ENCODE measurements around the gene MBNL2.

The MBNL2 gene

GRCh38 chr13:97212601-97213040 lies 9.5 kb upstream of the MBNL2 start:
- no peak for TF ChIP-seq CREB1 (IDR thresholded peaks at IDR 0.05; ENCODE audit: low read depth)
- TF ChIP-seq RAD21 (IDR thresholded peaks at IDR 0.05; ENCODE audit: low read depth) = peak; percentile 84

GRCh38 chr13:97214921-97215320 lies 7.2 kb upstream of the MBNL2 start:
- TF ChIP-seq YY1 (IDR thresholded peaks at IDR 0.05; ENCODE audit: low read depth) = no peak
- TF ChIP-seq EP300 (IDR thresholded peaks at IDR 0.05; ENCODE audit: borderline replicate concordance) = no peak
- no peak for TF ChIP-seq TEAD4 (IDR thresholded peaks at IDR 0.05)
- TF ChIP-seq RAD21 (IDR thresholded peaks at IDR 0.05; ENCODE audit: low read depth) = no peak
- no peak for TF ChIP-seq USF1 (IDR thresholded peaks at IDR 0.05)
- TF ChIP-seq ZBTB7A (IDR thresholded peaks at IDR 0.05; ENCODE audit: low read depth) = no peak

- TF ChIP-seq TCF12 (IDR thresholded peaks at IDR 0.05; ENCODE audit: low read depth) (no peak), NFIC (IDR thresholded peaks at IDR 0.05) (no peak), EGR1 (IDR thresholded peaks at IDR 0.05) (no peak), CEBPB (IDR thresholded peaks at IDR 0.05) (no peak), CREB1 (IDR thresholded peaks at IDR 0.05; ENCODE audit: low read depth) (no peak), RAD21 (IDR thresholded peaks at IDR 0.05; ENCODE audit: low read depth) (no peak), USF1 (IDR thresholded peaks at IDR 0.05) (no peak), FOXM1 (IDR thresholded peaks at IDR 0.05; ENCODE audit: borderline replicate concordance, low read depth) (no peak), ZBTB7A (IDR thresholded peaks at IDR 0.05; ENCODE audit: low read depth) (no peak), MAX (IDR thresholded peaks at IDR 0.05) (no peak), REST (IDR thresholded peaks at IDR 0.05; ENCODE audit: low read depth) (no peak), TEAD4 (IDR thresholded peaks at IDR 0.05) (no peak), TAF1 (IDR thresholded peaks at IDR 0.05; ENCODE audit: low read depth) (no peak), EP300 (IDR thresholded peaks at IDR 0.05; ENCODE audit: borderline replicate concordance) (no peak), YY1 (IDR thresholded peaks at IDR 0.05; ENCODE audit: low read depth) (no peak)
Observed at GRCh38 chr13:97215325-97215724, 6.8 kb upstream of the MBNL2 start.

- no peak for TF ChIP-seq ZBTB7A (IDR thresholded peaks at IDR 0.05; ENCODE audit: low read depth)
Observed at GRCh38 chr13:97219226-97219625, 2.9 kb upstream of the MBNL2 start.

- TF ChIP-seq FOXM1 (IDR thresholded peaks at IDR 0.05; ENCODE audit: borderline replicate concordance, low read depth) (no peak), TCF12 (IDR thresholded peaks at IDR 0.05; ENCODE audit: low read depth) (no peak), RAD21 (IDR thresholded peaks at IDR 0.05; ENCODE audit: low read depth) (no peak), EP300 (IDR thresholded peaks at IDR 0.05; ENCODE audit: borderline replicate concordance) (no peak), EGR1 (IDR thresholded peaks at IDR 0.05) (no peak), TEAD4 (IDR thresholded peaks at IDR 0.05) (no peak), YY1 (IDR thresholded peaks at IDR 0.05; ENCODE audit: low read depth) (no peak), ZBTB7A (IDR thresholded peaks at IDR 0.05; ENCODE audit: low read depth) (no peak), NFIC (IDR thresholded peaks at IDR 0.05) (no peak), REST (IDR thresholded peaks at IDR 0.05; ENCODE audit: low read depth) (no peak)
Observed at GRCh38 chr13:97220151-97220900, 1.8 kb upstream of the MBNL2 start.

GRCh38 chr13:97221046-97221445 lies 1.1 kb upstream of the MBNL2 start:
- TF ChIP-seq ZBTB7A (IDR thresholded peaks at IDR 0.05; ENCODE audit: low read depth) (no peak), NFIC (IDR thresholded peaks at IDR 0.05) (no peak), TEAD4 (IDR thresholded peaks at IDR 0.05) (no peak), FOXM1 (IDR thresholded peaks at IDR 0.05; ENCODE audit: borderline replicate concordance, low read depth) (no peak), CEBPB (IDR thresholded peaks at IDR 0.05) (no peak), RAD21 (IDR thresholded peaks at IDR 0.05; ENCODE audit: low read depth) (no peak), REST (IDR thresholded peaks at IDR 0.05; ENCODE audit: low read depth) (no peak), TAF1 (IDR thresholded peaks at IDR 0.05; ENCODE audit: low read depth) (no peak), TCF12 (IDR thresholded peaks at IDR 0.05; ENCODE audit: low read depth) (no peak), YY1 (IDR thresholded peaks at IDR 0.05; ENCODE audit: low read depth) (no peak), CREB1 (IDR thresholded peaks at IDR 0.05; ENCODE audit: low read depth) (no peak), EP300 (IDR thresholded peaks at IDR 0.05; ENCODE audit: borderline replicate concordance) (no peak), MAX (IDR thresholded peaks at IDR 0.05) (no peak), USF1 (IDR thresholded peaks at IDR 0.05) (no peak), EGR1 (IDR thresholded peaks at IDR 0.05) (no peak)
